HEK293 (cell line): ENCODE results near the gene EXOSC2.
A peak's percentile ranks its signal among the peaks of the same experiment; 100 is the strongest.

Experiments used
- CTCF ChIA-PET: fragments of 350-600 bp; formaldehyde crosslinking; extraction: SDS; loops from one replicate; lab custom pipeline; 2021; ENCODE audit warnings: antibody characterized with exemption; lab: Yijun Ruan, JAX
- POLR2A ChIA-PET: fragments of 300-600 bp; formaldehyde crosslinking; extraction: SDS; loops from one replicate; lab custom pipeline; 2020; ENCODE audit warnings: antibody characterized with exemption, inconsistent platforms; lab: Yijun Ruan, JAX
- H3K27ac ChIP-seq: fragments of 200-500 bp; sonication (Bioruptor generic); 2 replicates; pipeline ENCODE4 v1.5.1; 2014; ENCODE audit warnings: low read depth, low read length, control low read depth, inconsistent platforms; ENCODE audit errors: extremely low read depth
- H3K36me3 ChIP-seq, 2 experiments: fragments of 200-500 bp in 1 of 2; sonication (Bioruptor generic) in 1 of 2; 1 replicate in 1 of 2; 2 replicates in 1 of 2; pipeline ENCODE4 v1.5.1; 2014 to 2017; ENCODE audit warnings: inconsistent platforms in 2 of 2, low read length in 2 of 2; ENCODE audit not compliant: control insufficient read depth in 2 of 2, insufficient read depth in 1 of 2
- H3K4me1 ChIP-seq: fragments of 200-500 bp; sonication (Bioruptor generic); 2 replicates; pipeline ENCODE4 v1.5.1; 2014; ENCODE audit warnings: mild to moderate bottlenecking, low read length, inconsistent platforms; ENCODE audit not compliant: control insufficient read depth, insufficient read depth
- H3K4me3 ChIP-seq: 2 replicates; pipeline ENCODE4 v1.5.1; 2011; ENCODE audit warnings: low read depth, mild to moderate bottlenecking, control low read depth, low read length, moderate library complexity
- H3K9me3 ChIP-seq: fragments of 200-500 bp; sonication (Bioruptor generic); 2 replicates; pipeline ENCODE4 v1.5.1; 2014; ENCODE audit warnings: low read depth, low read length, inconsistent platforms; ENCODE audit not compliant: control insufficient read depth, insufficient read depth
- BCL11B ChIP-seq: fragments of 450-650 bp; formaldehyde crosslinking; IDR thresholded peaks from 2 replicates; pipeline ENCODE4 v1.5.1; 2016; ENCODE audit warnings: low read depth, missing biosample characterization, missing genetic modification characterization
- FEZF1 ChIP-seq: fragments of 450-650 bp; formaldehyde crosslinking; IDR thresholded peaks from 2 replicates; pipeline ENCODE4 v1.5.1; 2016; ENCODE audit warnings: missing biosample characterization, missing genetic modification characterization
- GLI4 ChIP-seq: fragments of 450-650 bp; formaldehyde crosslinking; IDR thresholded peaks from 2 replicates; pipeline ENCODE4 v1.5.1; 2016; ENCODE audit warnings: missing biosample characterization, missing genetic modification characterization
- MYNN ChIP-seq: fragments of 450-650 bp; formaldehyde crosslinking; IDR thresholded peaks from 2 replicates; pipeline ENCODE4 v1.5.1; 2016; ENCODE audit warnings: missing biosample characterization, missing genetic modification characterization, borderline replicate concordance
- REPIN1 ChIP-seq: fragments of 450-650 bp; formaldehyde crosslinking; IDR thresholded peaks from 2 replicates; pipeline ENCODE4 v1.5.1; 2017; ENCODE audit warnings: missing biosample characterization, missing genetic modification characterization, low read depth
- SP3 ChIP-seq: fragments of 450-650 bp; formaldehyde crosslinking; IDR thresholded peaks from 2 replicates; pipeline ENCODE4 v1.5.1; 2016; ENCODE audit warnings: missing biosample characterization, missing genetic modification characterization
- ZBTB17 ChIP-seq: fragments of 450-650 bp; formaldehyde crosslinking; IDR thresholded peaks from 2 replicates; pipeline ENCODE4 v1.5.1; 2016; ENCODE audit warnings: missing biosample characterization, missing genetic modification characterization
- ZBTB7A ChIP-seq: fragments of 450-650 bp; formaldehyde crosslinking; IDR thresholded peaks from 2 replicates; pipeline ENCODE4 v1.5.1; 2016; ENCODE audit warnings: low read depth, missing biosample characterization, missing genetic modification characterization
- ZFHX2 ChIP-seq: fragments of 450-650 bp; formaldehyde crosslinking; conservative IDR thresholded peaks from 2 replicates; pipeline ENCODE4 v1.5.1; 2016; ENCODE audit warnings: missing biosample characterization, missing genetic modification characterization
- ZNF146 ChIP-seq: fragments of 450-650 bp; formaldehyde crosslinking; IDR thresholded peaks from 2 replicates; pipeline ENCODE4 v1.5.1; 2016; ENCODE audit warnings: missing biosample characterization, missing genetic modification characterization
- ZNF174 ChIP-seq: fragments of 450-650 bp; formaldehyde crosslinking; IDR thresholded peaks from 2 replicates; pipeline ENCODE4 v1.5.0; 2017; ENCODE audit warnings: missing biosample characterization, mild to moderate bottlenecking, missing genetic modification characterization
- ZNF175 ChIP-seq: fragments of 450-650 bp; formaldehyde crosslinking; IDR thresholded peaks from 2 replicates; pipeline ENCODE4 v1.5.1; 2016; ENCODE audit warnings: missing biosample characterization, missing genetic modification characterization
- ZNF202 ChIP-seq: fragments of 450-650 bp; formaldehyde crosslinking; IDR thresholded peaks from 2 replicates; pipeline ENCODE4 v1.5.1; 2016; ENCODE audit warnings: missing biosample characterization, missing genetic modification characterization, borderline replicate concordance
- ZNF292 ChIP-seq: fragments of 450-650 bp; formaldehyde crosslinking; IDR thresholded peaks from 2 replicates; pipeline ENCODE4 v1.5.1; 2016; ENCODE audit warnings: low read depth, missing biosample characterization, missing genetic modification characterization, borderline replicate concordance
- ZNF391 ChIP-seq: fragments of 450-650 bp; formaldehyde crosslinking; IDR thresholded peaks from 2 replicates; pipeline ENCODE4 v1.5.1; 2016; ENCODE audit warnings: low read depth, missing biosample characterization, missing genetic modification characterization, borderline replicate concordance
- ZNF416 ChIP-seq: fragments of 450-650 bp; formaldehyde crosslinking; IDR thresholded peaks from 2 replicates; pipeline ENCODE4 v1.5.1; 2016; ENCODE audit warnings: missing biosample characterization, missing genetic modification characterization
- ZNF449 ChIP-seq: fragments of 450-650 bp; formaldehyde crosslinking; IDR thresholded peaks from 2 replicates; pipeline ENCODE4 v1.5.1; 2017; ENCODE audit warnings: missing biosample characterization, mild to moderate bottlenecking, missing genetic modification characterization, moderate library complexity
- ZNF501 ChIP-seq: fragments of 450-650 bp; formaldehyde crosslinking; IDR thresholded peaks from 2 replicates; pipeline ENCODE4 v1.5.1; 2016; ENCODE audit warnings: missing biosample characterization, missing genetic modification characterization
- ZNF510 ChIP-seq: fragments of 450-650 bp; formaldehyde crosslinking; IDR thresholded peaks from 2 replicates; pipeline ENCODE4 v1.5.1; 2018; ENCODE audit warnings: mild to moderate bottlenecking, missing genetic modification characterization, missing biosample characterization; ENCODE audit not compliant: insufficient replicate concordance
- ZNF610 ChIP-seq: fragments of 450-650 bp; formaldehyde crosslinking; IDR thresholded peaks from 2 replicates; pipeline ENCODE4 v1.5.1; 2016; ENCODE audit warnings: missing biosample characterization, missing genetic modification characterization, borderline replicate concordance
- ZNF623 ChIP-seq: fragments of 450-650 bp; formaldehyde crosslinking; IDR thresholded peaks from 2 replicates; pipeline ENCODE4 v1.5.1; 2016; ENCODE audit warnings: missing biosample characterization, missing genetic modification characterization
- ZNF654 ChIP-seq: fragments of 450-650 bp; formaldehyde crosslinking; IDR thresholded peaks from 2 replicates; pipeline ENCODE4 v1.5.1; 2016; ENCODE audit warnings: low read depth, missing biosample characterization, missing genetic modification characterization
- ZNF660 ChIP-seq: fragments of 450-650 bp; IDR thresholded peaks from 2 replicates; pipeline ENCODE4 v1.5.1; 2018; ENCODE audit warnings: missing biosample characterization, mild to moderate bottlenecking, missing genetic modification characterization
- ZNF701 ChIP-seq: fragments of 450-650 bp; formaldehyde crosslinking; IDR thresholded peaks from 2 replicates; pipeline ENCODE4 v1.5.1; 2016; ENCODE audit warnings: missing biosample characterization, missing genetic modification characterization
- ZNF768 ChIP-seq: fragments of 450-650 bp; formaldehyde crosslinking; IDR thresholded peaks from 2 replicates; pipeline ENCODE4 v1.5.1; 2018; ENCODE audit warnings: missing biosample characterization, mild to moderate bottlenecking, missing genetic modification characterization
- ZNF785 ChIP-seq: fragments of 450-650 bp; formaldehyde crosslinking; IDR thresholded peaks from 2 replicates; pipeline ENCODE4 v1.5.1; 2016; ENCODE audit warnings: missing biosample characterization, missing genetic modification characterization
- TF ChIP-seq, protein P1 (sequence below): fragments of 450-650 bp; formaldehyde crosslinking; IDR thresholded peaks from 2 replicates; pipeline ENCODE4 v1.5.1; 2016; ENCODE audit warnings: missing biosample characterization, missing genetic modification characterization
- TF ChIP-seq, protein P2 (sequence below): fragments of 450-650 bp; formaldehyde crosslinking; IDR thresholded peaks from 2 replicates; pipeline ENCODE4 v1.5.1; 2016; ENCODE audit warnings: missing biosample characterization, missing genetic modification characterization

EXOSC2 gene

GRCh38 chr9:130707225-130707976, 13.8 kb downstream of the EXOSC2 start (continued):
- peak; percentile 17; the same call in 1 of the 2 replicates for TF ChIP-seq ZNF449 (tag by site-specific recombination)
- peak; percentile 56; the same call in 1 of the 2 replicates for TF ChIP-seq ZNF501 (tag by site-specific recombination)
- TF ChIP-seq ZNF654 (tag by site-specific recombination), result peak; percentile 87
- TF ChIP-seq, protein P1, sequence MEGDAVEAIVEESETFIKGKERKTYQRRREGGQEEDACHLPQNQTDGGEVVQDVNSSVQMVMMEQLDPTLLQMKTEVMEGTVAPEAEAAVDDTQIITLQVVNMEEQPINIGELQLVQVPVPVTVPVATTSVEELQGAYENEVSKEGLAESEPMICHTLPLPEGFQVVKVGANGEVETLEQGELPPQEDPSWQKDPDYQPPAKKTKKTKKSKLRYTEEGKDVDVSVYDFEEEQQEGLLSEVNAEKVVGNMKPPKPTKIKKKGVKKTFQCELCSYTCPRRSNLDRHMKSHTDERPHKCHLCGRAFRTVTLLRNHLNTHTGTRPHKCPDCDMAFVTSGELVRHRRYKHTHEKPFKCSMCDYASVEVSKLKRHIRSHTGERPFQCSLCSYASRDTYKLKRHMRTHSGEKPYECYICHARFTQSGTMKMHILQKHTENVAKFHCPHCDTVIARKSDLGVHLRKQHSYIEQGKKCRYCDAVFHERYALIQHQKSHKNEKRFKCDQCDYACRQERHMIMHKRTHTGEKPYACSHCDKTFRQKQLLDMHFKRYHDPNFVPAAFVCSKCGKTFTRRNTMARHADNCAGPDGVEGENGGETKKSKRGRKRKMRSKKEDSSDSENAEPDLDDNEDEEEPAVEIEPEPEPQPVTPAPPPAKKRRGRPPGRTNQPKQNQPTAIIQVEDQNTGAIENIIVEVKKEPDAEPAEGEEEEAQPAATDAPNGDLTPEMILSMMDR, result peak; percentile 79
- peak; percentile 96 for TF ChIP-seq ZBTB17 (tag by site-specific recombination)
- TF ChIP-seq ZNF391, result 0 out of 2 replicates have a peak, but pooled peaks have one; percentile 47

- ChIA-PET POLR2A (interaction anchor here (0.6 to 1.7 kb wide), 7 partner anchors 9 to 381 kb away, joined by 3 to 7 read pairs (median 3); partner anchors contain the start of gene EXOSC2), CTCF (interaction anchor here (0.6 to 13.6 kb wide), 11 partner anchors 10 to 287 kb away, joined by 3 to 400 read pairs (median 4); no protein-coding TSS in a partner anchor)
- no peak for TF ChIP-seq ZNF292 (tag by site-specific recombination)
- no peak for TF ChIP-seq ZNF174 (tag by site-specific recombination)
- no peak for TF ChIP-seq ZNF202 (tag by site-specific recombination)
- TF ChIP-seq ZNF146, result no peak
- TF ChIP-seq ZNF768 (tag by site-specific recombination), result no peak
- TF ChIP-seq ZNF175, result no peak
- no peak for TF ChIP-seq MYNN
- TF ChIP-seq ZFHX2, result 0 out of 2 replicates have a peak, but pooled peaks have one; percentile 18
- TF ChIP-seq GLI4 (tag by site-specific recombination), result no peak
- TF ChIP-seq BCL11B (tag by site-specific recombination), result no peak
- no peak for TF ChIP-seq SP3 (tag by site-specific recombination)
- TF ChIP-seq, protein P2, sequence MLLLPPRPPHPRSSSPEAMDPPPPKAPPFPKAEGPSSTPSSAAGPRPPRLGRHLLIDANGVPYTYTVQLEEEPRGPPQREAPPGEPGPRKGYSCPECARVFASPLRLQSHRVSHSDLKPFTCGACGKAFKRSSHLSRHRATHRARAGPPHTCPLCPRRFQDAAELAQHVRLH (tag by site-specific recombination), result no peak
- TF ChIP-seq ZNF510 (tag by site-specific recombination), result no peak
- TF ChIP-seq ZNF701 (tag by site-specific recombination), result no peak
- no peak for TF ChIP-seq ZNF623 (tag by site-specific recombination)
- no peak for TF ChIP-seq FEZF1
- TF ChIP-seq ZNF660 (tag by site-specific recombination), result no peak
- TF ChIP-seq ZNF785, result no peak
- TF ChIP-seq ZBTB7A (tag by site-specific recombination), result no peak
- TF ChIP-seq REPIN1 (tag by site-specific recombination), result no peak
- TF ChIP-seq ZNF610 (tag by site-specific recombination), result no peak
- TF ChIP-seq ZNF449 (tag by site-specific recombination), result no peak
- TF ChIP-seq ZNF416, result no peak
These were observed 17.3 kb downstream of the EXOSC2 start for GRCh38 chr9:130710822-130711352.

More at GRCh38 chr9:130710822-130711352, 17.3 kb downstream of the EXOSC2 start:
- no peaks in the 10 kb centered on the region for H3K9me3 ChIP-seq
- H3K36me3 ChIP-seq, result peaks cover 4% of the 10 kb centered on the region in 2 experiments; a peak in 2 of 3 replicates
- no peak overlapping the region for H3K27ac ChIP-seq
- no peaks in the 10 kb centered on the region for H3K4me1 ChIP-seq
- no peak overlapping the region for H3K4me3 ChIP-seq
